ENCODE results near the gene TMC1. TPM values are rescaled to one million over a fixed set of nuclear protein-coding genes. Genes with fewer than 3 reads are reported as not detected.

Gene TMC1
- total RNA-seq, 2 experiments from 2014 or later = not detected

GRCh38 chr9:72855321-72855720 lies 333.9 kb downstream of the TMC1 start:
- intact Hi-C loops (cut with DNase I, micrococcal nuclease) = no loop called here
- Mint-ChIP-seq H3K4me3 (no peak overlapping the region), H3K36me3 (ENCODE audit: low read depth) (no peaks in the 10 kb centered on the region), H3K9me3 (no peaks in the 10 kb centered on the region), H3K4me1 (ENCODE audit: low read depth) (no peaks in the 10 kb centered on the region), H3K27me3 (no peaks in the 10 kb centered on the region), H3K27ac (no peak overlapping the region)
- TF ChIP-seq, protein P1, sequence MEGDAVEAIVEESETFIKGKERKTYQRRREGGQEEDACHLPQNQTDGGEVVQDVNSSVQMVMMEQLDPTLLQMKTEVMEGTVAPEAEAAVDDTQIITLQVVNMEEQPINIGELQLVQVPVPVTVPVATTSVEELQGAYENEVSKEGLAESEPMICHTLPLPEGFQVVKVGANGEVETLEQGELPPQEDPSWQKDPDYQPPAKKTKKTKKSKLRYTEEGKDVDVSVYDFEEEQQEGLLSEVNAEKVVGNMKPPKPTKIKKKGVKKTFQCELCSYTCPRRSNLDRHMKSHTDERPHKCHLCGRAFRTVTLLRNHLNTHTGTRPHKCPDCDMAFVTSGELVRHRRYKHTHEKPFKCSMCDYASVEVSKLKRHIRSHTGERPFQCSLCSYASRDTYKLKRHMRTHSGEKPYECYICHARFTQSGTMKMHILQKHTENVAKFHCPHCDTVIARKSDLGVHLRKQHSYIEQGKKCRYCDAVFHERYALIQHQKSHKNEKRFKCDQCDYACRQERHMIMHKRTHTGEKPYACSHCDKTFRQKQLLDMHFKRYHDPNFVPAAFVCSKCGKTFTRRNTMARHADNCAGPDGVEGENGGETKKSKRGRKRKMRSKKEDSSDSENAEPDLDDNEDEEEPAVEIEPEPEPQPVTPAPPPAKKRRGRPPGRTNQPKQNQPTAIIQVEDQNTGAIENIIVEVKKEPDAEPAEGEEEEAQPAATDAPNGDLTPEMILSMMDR (IDR thresholded peaks at IDR 0.05) = no peak
- Histone ChIP-seq H3K36me3 (ENCODE audit: insufficient read depth, low read length) (no peaks in the 10 kb centered on the region), H3K4me3 (ENCODE audit: low read length) (no peak overlapping the region), H3K9me3 (ENCODE audit: control insufficient read depth in 1 of 2, insufficient read depth in 1 of 2, low read length in 2 of 2) (no peaks in the 10 kb centered on the region), H3K4me1 (ENCODE audit: insufficient read depth, low read length) (no peaks in the 10 kb centered on the region), H3K27me3 (ENCODE audit: control insufficient read depth in 1 of 2, insufficient read depth in 2 of 2, low read length in 2 of 2) (no peaks in the 10 kb centered on the region), H3K27ac (ENCODE audit: low read depth in 1 of 2, low read length in 2 of 2) (no peak overlapping the region)
- ATAC-seq (ENCODE audit: poor library complexity) (no peak), DNase-seq (no peak)
- CTCF ChIA-PET = no interaction called here
- POLR2A ChIA-PET = no interaction called here

GRCh38 chr9:72855890-72856523 lies 334.6 kb downstream of the TMC1 start:
- H3K36me3 Mint-ChIP-seq (ENCODE audit: low read depth) = no peaks in the 10 kb centered on the region
- H3K9me3 Mint-ChIP-seq = no peaks in the 10 kb centered on the region
- H3K27ac Mint-ChIP-seq = no peak overlapping the region
- Histone ChIP-seq H3K36me3 (ENCODE audit: insufficient read depth, low read length) (no peaks in the 10 kb centered on the region), H3K27me3 (ENCODE audit: control insufficient read depth in 1 of 2, insufficient read depth in 2 of 2, low read length in 2 of 2) (peaks cover 0 to 2% of the 10 kb centered on the region in 2 experiments), H3K4me1 (ENCODE audit: insufficient read depth, low read length) (no peaks in the 10 kb centered on the region), H3K9me3 (ENCODE audit: control insufficient read depth in 1 of 2, insufficient read depth in 1 of 2, low read length in 2 of 2) (no peaks in the 10 kb centered on the region), H3K27ac (ENCODE audit: low read depth in 1 of 2, low read length in 2 of 2) (no peak overlapping the region), H3K4me3 (ENCODE audit: low read length) (no peak overlapping the region)
- ATAC-seq (ENCODE audit: poor library complexity) = no peak
- DNase-seq = no peak
- TF ChIP-seq, protein P1 (IDR thresholded peaks at IDR 0.05) = no peak
- no peaks in the 10 kb centered on the region for H3K4me1 Mint-ChIP-seq (ENCODE audit: low read depth)
- CTCF ChIA-PET = interaction anchor here (0.7 kb wide), 1 partner anchor 467 kb away, joined by 3 read pairs; no protein-coding TSS in a partner anchor
- H3K27me3 Mint-ChIP-seq = no peaks in the 10 kb centered on the region
- intact Hi-C loops (cut with DNase I, micrococcal nuclease) = no loop called here
- H3K4me3 Mint-ChIP-seq = no peak overlapping the region
- POLR2A ChIA-PET = no interaction called here

DNA sequence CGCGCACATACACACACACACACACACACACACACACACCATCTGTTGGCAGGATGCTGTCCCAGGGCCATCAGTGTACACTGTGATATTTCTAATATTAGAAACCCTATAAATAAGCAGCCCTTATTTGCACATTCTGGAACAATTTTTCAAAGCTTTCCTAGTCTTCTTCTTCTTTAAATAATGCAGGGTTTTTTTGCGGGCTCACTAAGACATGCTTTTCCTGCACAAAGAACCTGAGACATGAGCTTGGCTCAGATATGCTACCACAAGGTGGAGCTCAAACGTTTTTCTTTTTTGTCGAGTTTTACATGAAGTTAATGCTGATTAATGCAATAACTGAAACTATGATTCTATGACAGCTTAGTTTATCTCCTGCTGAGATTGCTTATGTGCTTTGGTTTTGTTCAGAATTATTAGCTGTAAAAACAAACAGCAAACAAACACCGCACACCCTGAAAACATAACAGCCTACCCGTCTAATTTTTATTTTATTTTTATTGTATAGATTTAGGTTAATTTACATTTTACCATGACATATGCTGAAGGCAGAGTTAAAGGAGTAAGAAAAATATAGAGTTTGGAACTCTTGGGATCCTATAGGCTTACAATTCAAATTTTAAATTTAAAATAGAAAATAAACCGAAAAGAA lies 335.7 kb downstream of the TMC1 start:
- Histone ChIP-seq H3K9me3 (ENCODE audit: control insufficient read depth in 1 of 2, insufficient read depth in 1 of 2, low read length in 2 of 2) (no peaks in the 10 kb centered on the region), H3K4me3 (ENCODE audit: low read length) (no peak overlapping the region), H3K4me1 (ENCODE audit: insufficient read depth, low read length) (no peaks in the 10 kb centered on the region), H3K27me3 (ENCODE audit: control insufficient read depth in 1 of 2, insufficient read depth in 2 of 2, low read length in 2 of 2) (peaks cover 0 to 2% of the 10 kb centered on the region in 2 experiments), H3K27ac (ENCODE audit: low read depth in 1 of 2, low read length in 2 of 2) (no peak overlapping the region), H3K36me3 (ENCODE audit: insufficient read depth, low read length) (no peaks in the 10 kb centered on the region)
- ATAC-seq (ENCODE audit: poor library complexity) = no peak
- POLR2A ChIA-PET = no interaction called here
- Mint-ChIP-seq H3K27me3 (no peaks in the 10 kb centered on the region), H3K4me1 (ENCODE audit: low read depth) (no peaks in the 10 kb centered on the region), H3K27ac (no peak overlapping the region), H3K4me3 (no peak overlapping the region), H3K36me3 (ENCODE audit: low read depth) (no peaks in the 10 kb centered on the region), H3K9me3 (no peaks in the 10 kb centered on the region)
- intact Hi-C loops (cut with DNase I, micrococcal nuclease) = no loop called here
- TF ChIP-seq, protein P1 (IDR thresholded peaks at IDR 0.05) = no peak
- CTCF ChIA-PET = interaction anchor here (0.7 to 1.0 kb wide), 3 partner anchors 44 to 466 kb away, joined by 3 to 4 read pairs (median 3); no protein-coding TSS in a partner anchor
- DNase-seq = peak in 3 of 14 experiments; percentile 11 to 29 (median 29)
